ENCODE measurements around the gene HOXD13.

DNA sequence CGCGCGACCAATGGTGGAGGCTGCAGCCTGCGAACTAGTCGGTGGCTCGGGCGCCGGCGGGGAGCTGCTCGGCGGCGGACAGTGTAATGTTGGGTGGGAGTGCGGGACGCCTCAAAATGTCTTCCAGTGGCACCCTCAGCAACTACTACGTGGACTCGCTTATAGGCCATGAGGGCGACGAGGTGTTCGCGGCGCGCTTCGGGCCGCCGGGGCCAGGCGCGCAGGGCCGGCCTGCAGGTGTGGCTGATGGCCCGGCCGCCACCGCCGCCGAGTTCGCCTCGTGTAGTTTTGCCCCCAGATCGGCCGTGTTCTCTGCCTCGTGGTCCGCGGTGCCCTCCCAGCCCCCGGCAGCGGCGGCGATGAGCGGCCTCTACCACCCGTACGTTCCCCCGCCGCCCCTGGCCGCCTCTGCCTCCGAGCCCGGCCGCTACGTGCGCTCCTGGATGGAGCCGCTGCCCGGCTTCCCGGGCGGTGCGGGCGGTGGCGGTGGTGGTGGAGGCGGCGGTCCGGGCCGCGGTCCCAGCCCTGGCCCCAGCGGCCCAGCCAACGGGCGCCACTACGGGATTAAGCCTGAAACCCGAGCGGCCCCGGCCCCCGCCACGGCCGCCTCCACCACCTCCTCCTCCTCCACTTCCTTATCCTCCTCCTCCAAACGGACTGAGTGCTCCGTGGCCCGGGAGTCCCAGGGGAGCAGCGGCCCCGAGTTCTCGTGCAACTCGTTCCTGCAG, 30.3 kb downstream of the HOXD13 start, which contains the start of gene HOXD9:
- TF ChIP-seq, protein P1, sequence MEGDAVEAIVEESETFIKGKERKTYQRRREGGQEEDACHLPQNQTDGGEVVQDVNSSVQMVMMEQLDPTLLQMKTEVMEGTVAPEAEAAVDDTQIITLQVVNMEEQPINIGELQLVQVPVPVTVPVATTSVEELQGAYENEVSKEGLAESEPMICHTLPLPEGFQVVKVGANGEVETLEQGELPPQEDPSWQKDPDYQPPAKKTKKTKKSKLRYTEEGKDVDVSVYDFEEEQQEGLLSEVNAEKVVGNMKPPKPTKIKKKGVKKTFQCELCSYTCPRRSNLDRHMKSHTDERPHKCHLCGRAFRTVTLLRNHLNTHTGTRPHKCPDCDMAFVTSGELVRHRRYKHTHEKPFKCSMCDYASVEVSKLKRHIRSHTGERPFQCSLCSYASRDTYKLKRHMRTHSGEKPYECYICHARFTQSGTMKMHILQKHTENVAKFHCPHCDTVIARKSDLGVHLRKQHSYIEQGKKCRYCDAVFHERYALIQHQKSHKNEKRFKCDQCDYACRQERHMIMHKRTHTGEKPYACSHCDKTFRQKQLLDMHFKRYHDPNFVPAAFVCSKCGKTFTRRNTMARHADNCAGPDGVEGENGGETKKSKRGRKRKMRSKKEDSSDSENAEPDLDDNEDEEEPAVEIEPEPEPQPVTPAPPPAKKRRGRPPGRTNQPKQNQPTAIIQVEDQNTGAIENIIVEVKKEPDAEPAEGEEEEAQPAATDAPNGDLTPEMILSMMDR (conservative IDR thresholded peaks at IDR 0.05; ENCODE audit: low read depth, low read length): no peak
- no peak for TF ChIP-seq EZH2 (IDR thresholded peaks at IDR 0.05; ENCODE audit: borderline replicate concordance, low read depth, low read length, poor library complexity, severe bottlenecking)
